ENCODE data around the gene CCDC80.

Gene CCDC80

DNA sequence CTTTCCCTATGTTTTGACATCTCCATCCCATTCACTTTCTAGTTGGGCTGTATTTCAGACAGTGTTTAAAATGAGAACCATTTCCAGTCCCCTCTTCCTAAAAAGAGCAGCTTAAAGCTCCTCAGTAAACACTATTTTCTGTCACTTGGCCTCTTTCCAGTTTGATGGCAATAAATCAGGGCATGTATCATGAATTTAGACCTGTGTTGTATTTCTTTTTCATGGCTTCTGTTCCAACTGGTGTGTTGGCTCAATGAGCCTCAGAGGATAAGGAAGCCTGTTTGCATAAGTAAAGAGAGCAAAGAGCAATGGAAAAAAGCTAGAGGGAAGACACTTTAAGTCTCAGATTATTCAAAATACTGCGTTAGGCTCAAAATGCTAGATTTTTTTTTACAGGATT is 7.2 kb downstream of the CCDC80 start:
- DNase-seq (ENCODE audit: low read depth in 2 of 3, low spot score in 1 of 3): no peak

DNA sequence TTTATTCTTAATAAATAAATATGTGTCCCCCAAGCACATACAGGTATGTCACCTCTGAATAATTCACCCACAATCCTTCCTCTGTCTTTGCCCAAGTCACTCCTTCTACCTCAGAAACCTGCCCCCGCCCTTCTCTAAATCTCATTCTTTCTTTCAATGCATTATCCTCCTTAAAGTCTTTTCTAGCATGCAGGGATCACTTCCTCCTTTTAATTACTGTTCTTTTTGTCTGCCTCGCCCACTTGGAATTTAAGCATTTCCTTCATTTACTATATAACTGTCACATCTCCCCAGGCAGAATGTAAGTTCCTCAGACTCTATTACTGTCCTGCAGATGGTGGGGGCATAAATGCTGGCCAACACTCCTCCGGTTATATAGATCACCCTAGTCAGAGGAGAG is 7.8 kb downstream of the CCDC80 start:
- DNase-seq (ENCODE audit: low read depth in 2 of 3, low spot score in 1 of 3): no peak

DNA sequence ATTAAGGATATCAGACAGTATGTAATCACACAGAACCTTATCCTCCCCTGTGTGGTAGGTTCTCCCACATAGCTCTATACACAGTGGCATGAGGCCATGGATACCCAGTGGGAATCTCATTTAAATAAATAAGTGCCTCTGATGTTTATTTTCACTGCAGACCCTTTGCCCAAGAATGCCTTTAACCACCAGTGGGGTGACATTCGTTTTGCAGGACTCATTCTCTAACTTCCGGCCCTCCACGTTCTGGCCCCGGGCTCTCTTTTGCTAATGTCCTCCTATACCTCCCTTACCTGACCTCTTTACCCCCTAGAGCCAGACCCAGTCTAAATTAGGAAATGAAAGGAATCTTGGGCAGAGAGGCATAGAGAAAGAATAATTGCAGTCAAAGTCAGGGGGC is 8.3 kb downstream of the CCDC80 start:
- no peak for DNase-seq (ENCODE audit: low read depth in 2 of 3, low spot score in 1 of 3)

DNA sequence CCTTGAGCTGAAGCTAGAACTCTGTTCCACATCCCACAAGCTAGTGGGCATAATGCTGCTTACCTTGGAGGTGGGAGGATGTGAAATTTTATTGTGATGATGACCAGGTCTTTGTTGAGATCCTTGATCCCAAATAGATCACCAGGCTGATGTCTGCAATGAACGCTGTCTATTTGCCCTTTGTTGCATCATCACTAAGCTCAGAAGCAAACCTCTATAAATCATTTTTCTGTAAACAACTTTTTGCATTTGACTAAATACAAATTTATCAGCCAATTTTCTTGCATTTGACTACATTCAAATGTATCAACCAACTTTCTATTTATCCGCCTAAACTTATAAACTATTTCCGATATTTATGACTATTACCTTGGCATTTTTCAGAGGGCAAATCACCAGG is 9.7 kb downstream of the CCDC80 start:
- DNase-seq (ENCODE audit: low read depth in 2 of 3, low spot score in 1 of 3): no peak

DNA sequence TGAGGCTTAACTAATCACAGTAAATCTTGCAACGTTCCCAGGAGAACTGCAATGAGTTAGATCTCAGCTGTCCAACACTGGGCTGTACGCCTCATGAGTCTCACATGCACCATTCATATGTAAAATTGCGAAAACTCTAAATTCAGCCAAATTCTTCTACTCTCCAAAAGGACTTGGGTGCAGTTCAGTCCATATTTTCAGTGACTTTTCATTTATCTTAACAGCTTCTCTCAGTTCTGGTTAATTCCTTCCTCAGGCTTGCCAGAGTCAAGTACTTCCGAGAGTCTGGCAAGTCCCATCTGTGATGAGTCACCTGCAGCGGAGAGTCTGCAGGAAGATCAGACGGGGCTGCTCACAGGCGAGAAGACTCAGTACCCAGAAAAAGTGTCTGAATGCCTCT is 11.5 kb downstream of the CCDC80 start:
- DNase-seq (ENCODE audit: low read depth in 2 of 3, low spot score in 1 of 3): peak in 1 of 3 donors; percentile 18

DNA sequence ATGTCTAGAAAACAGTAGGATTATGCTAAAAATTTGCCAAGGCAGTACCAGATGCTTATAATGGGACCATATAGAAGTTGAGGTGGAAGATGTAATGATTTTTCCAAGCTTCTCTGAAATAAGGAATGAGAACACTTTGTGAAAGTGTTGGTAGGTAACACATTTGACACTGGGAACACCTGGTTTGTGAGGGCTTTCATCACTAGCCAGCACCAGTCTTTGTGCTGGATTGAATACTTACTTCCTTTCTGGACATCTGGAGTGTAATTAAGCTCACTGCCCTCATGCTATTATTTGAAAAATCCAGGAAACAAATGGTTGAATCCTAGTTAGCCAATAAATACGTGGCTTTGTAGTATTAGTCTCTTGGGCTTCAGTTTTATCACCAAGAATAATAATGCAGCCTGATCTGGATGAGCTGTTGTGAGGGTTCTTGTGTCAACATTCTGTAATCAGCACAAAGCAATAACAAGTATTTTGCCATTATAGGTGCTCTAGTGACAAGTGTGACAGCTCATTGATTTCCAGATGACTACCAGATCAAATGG is 12.9 kb downstream of the CCDC80 start:
- no peak for DNase-seq (ENCODE audit: low read depth in 2 of 3, low spot score in 1 of 3)

DNA sequence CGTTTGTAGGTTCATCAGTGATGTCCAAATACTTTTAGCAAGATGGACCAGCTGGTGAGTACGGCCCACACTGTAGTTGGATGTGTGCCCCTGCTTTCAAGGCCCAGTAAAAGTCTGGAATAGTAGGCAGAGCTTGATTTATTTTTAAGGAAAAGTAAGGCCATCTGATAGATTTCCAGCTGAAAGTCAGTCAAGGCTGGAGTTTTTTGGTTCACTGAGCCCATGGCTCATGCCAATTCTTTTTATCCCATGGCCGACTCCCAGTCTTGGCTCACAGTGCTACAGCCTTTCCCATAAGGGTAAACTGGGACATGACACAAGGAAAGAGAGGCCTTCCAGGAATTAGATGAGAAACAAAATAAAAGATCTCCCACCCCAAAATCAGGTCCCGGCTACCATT is 13.5 kb downstream of the CCDC80 start:
- no peak for DNase-seq (ENCODE audit: low read depth in 2 of 3, low spot score in 1 of 3)

DNA sequence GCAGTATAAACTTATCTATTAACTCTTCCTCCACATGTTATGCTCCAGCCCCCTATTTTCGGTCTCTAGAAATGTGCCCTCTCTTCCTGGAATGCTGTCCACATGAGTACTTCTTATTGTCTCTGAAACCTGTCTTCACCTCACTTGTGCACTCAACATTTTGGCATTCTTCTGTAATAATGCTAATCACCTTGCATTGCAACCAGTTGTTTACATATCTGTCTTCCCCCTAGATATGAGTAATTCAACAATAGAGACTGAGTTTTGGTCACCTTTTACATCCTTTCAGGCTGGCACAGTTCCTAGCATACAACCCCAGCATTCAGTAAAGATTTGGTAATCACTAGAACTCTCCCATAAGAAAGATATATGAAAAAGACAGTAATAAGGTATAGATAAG is 17.2 kb downstream of the CCDC80 start:
- DNase-seq (ENCODE audit: low read depth in 2 of 3, low spot score in 1 of 3): no peak

DNA sequence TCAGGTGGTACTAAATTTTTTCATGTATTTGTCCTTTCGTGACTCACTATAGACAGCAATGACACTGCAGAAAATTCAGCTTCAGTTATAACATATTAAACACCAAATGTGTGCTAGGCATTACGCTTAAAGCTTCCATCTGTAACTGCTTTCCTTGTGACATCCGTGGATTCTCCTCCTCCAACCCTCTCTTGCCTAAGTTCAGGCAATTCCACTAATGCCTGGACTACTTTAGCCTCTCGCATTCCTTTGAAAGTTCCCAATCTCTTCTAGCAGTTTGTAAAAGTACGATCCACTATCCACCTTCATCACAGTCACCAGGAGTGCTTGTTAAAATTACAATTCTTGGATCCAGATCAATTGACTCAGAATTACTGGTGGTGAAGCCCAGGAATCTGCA is 17.7 kb downstream of the CCDC80 start:
- DNase-seq (ENCODE audit: low read depth in 2 of 3, low spot score in 1 of 3): no peak

DNA sequence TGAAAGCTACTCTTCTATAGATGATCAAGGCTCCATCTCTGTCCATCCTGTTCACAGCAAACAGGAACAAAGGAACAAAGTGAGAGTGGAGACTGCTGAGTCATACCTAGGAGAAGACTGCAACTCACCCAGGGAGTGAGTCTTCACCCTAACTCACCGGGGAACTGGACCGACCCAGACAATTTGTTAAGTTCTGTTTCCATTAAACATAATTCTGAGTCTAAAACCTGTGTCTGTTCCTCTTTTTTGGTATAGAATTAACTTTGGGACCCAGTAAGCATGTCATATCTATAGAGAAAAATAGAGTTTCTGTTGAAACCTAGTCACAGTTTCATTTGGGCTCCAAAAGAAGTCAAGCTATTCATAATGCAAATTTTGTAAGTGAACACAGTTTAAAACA is 21.6 kb downstream of the CCDC80 start:
- DNase-seq (ENCODE audit: low read depth in 2 of 3, low spot score in 1 of 3): no peak

DNA sequence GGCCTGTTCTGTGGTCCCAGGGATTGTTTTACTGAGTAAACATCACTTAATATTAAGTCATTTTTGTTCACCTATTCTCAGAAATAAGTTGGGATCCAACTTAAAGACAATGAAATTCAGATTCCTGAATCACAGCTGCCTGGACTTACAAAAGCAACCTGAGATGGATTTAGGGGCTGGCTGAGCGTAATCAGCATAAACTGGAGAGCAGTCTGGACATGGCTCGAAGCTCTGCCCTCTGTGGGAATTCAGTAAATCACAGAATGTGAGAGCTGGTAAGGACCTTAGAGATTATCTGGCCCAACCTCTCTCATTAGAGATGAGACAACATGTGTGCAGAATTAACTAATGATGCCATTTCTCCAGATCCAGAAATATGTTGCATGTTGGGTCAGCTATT is 23.7 kb downstream of the CCDC80 start:
- no peak for DNase-seq (ENCODE audit: low read depth in 2 of 3, low spot score in 1 of 3)

DNA sequence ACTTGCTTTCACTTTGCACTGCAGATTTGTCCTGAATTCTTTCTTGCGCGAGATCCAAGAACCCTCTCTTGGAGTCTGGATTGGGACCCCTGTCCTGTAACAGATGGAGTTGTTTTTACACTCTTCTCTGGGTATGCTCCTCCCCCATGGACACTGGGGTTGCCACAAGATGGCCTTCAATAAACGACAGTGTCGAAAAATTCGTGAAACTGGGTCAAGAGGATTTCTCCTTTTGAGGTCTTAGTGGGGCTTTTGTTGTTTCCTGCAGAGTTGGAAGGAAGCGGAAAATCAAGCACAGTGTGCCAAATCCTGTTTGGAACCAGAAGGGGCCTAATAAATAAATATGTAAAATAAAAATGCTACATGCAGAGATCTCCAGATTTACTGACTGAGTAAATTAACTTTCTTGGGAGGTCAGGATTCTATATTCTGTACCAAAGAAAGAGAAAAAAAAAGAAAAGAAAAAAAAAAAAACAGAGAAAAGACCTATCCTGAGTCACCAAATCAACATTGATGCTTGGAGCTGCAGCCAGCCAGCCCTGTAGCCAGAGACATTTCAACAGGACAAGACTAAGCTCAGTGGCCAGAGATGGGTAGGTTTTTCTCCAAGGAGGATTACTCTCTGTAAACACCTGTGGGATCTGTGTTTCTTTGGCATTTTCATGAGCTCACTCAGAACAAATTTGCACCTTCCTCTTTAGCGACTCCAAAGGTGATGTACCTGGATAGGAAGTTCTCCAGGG is 24.8 kb downstream of the CCDC80 start:
- no peak for DNase-seq (ENCODE audit: low read depth in 2 of 3, low spot score in 1 of 3)

DNA sequence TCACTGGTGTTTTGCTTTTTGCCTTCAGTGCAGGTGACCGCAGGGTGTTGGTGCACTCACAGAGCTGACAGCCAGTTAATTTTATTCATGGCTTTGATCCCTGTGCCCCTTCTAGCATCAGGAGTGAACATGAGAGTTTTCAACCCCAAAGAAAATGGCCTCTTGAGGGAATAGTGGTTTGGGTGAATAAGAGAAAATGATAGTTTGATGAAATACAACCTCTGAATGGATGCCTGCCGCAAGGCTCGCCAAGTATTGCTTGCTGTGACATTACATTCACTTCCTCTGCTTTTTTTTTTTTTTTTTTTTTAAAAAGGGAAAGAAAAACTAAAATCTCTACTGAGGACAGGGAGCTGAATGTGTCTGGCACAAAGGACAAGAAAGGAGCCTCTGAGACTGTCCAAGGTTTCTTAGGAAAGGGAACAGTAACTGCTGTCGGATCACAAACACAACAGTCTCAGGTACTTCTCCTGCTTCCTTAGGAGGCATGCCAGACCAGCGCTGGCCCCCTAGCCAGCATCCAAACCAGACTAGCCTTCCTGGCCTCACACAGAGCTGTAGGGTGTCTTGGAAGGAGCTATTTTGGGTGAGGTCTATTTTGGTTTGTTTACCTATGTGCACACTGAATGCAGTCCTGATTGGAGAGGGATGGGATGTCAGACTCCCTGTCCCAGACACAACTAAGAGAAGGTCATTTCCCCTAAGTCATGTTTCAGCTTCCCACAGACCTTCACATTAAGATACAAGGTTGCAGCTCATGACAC is 29.0 kb downstream of the CCDC80 start:
- DNase-seq (ENCODE audit: low read depth in 2 of 3, low spot score in 1 of 3): no peak

DNA sequence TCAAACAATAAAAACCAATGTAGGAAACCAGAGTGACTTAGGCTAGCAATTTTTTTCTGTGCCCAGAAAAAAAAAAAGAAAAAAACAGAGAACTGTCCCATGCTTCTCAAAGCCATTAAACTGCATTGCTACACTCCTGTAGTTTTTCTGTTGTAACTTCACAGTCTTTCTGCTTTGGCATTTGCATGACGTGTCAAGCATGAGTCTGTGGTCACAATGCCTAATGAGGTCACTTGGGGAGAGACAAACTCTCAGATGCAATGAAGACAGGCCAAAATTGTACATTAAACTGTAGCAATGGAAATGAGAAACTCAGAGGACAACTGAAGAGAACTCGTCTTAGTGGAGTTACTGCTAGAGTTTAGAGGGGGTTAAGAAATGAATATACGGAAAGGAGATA is 30.8 kb downstream of the CCDC80 start:
- DNase-seq (ENCODE audit: low read depth in 2 of 3, low spot score in 1 of 3): no peak

DNA sequence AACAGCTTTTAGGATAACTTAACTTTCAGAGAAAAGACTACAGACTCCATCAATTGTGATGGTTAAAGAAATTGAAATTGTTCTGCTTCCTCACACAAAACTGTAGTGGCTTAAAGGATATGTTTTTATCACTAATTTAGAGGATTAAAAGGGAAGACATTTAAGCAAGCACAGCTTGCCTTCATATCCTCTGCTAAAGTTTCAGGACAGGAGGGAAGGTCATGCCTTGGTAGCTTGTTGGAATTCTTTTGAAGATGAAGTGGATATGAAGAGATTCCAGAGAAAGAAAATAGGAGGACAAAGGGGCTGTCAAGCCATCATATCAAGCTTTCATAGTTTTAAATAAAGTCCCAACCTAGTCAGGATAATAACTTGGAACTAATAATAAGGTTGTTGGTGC is 33.1 kb downstream of the CCDC80 start:
- DNase-seq (ENCODE audit: low read depth in 2 of 3, low spot score in 1 of 3): no peak

DNA sequence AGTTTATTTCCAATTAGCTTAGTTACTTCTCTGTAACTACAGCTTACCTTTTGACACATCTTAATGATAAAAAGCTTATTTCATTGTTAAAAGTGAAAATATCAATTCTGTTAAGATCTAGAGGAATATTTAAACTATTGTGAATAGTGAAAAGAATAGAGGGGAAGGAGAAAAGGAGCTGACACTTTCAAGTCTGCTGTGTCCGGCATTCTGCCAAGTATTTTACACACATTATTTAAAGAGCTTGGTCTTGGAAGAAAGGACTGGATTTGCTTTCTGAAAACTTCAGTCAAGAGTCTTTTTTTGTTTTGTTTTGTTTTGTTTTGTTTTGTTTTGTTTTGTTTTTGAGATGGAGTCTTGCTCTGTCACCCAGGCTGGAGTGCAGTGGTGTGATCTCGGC is 34.8 kb downstream of the CCDC80 start:
- DNase-seq (ENCODE audit: low read depth in 2 of 3, low spot score in 1 of 3): no peak

DNA sequence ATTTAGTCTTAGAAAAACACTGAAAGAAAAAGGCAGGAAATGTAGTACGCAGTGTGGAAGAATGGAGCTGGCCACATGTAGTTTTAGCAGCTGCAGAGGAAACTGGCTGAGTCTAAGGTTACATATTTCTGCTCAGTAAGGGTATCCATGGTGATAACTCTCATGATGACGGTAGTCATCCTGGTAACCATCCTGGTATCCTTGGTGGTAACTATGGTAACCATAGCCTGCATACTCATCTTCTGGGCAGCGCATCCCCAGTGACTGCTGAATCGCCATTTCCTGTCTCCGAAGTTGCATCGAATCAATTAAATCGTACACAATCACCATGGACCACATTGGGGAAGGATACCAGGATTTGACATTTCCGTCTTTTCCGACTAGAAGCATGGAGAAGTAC is 35.7 kb downstream of the CCDC80 start:
- DNase-seq (ENCODE audit: low read depth in 2 of 3, low spot score in 1 of 3): no peak

DNA sequence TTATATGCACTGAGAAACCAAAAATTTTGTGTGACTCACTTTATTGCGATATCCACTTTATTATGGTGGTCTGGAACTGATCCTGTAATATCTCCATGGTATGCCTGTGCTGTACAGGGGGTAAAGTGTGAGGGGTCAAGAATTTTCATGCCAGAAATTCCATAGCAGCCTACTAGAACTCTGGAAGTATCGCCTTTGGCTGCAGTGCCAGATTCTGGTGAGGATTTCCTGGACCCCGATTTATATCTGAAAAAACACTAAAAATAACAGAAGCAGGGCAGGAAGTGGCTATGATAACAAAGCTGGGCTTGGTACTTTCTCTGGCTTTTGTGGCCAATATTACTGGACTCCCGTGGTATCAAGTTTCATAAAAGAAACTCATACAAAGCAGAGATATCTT is 36.4 kb downstream of the CCDC80 start:
- no peak for DNase-seq (ENCODE audit: low read depth in 2 of 3, low spot score in 1 of 3)

DNA sequence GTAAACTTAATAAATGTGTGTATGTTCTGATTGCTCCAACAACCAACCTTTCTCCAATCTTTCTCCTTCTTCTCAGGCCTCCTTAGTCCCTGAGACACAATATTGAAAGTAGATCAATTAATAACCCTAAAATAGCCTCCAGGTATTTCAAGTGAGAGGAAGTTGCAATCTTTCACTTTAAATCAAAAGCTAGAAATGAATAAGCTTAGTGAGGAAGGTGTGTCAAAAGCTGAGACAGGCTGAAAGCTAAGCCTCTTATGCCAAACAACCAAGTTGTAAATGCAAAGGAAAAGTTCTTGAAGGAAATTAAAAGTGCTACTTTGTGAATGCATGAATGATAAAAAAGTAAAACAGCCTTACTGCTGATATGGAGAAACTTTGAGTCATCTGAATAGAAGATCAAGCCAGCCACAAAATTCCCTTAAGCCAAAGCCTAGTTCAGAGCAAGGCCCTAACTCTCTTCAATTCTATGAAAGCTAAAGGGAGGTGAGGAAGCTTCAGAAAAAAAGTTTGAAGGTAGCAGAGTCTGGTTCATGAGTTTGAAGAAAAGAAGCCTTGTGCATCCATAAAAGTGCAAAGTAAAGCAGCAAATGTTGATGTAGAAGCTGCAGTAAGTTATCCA is 38.6 kb downstream of the CCDC80 start:
- no peak for DNase-seq (ENCODE audit: low read depth in 2 of 3, low spot score in 1 of 3)

DNA sequence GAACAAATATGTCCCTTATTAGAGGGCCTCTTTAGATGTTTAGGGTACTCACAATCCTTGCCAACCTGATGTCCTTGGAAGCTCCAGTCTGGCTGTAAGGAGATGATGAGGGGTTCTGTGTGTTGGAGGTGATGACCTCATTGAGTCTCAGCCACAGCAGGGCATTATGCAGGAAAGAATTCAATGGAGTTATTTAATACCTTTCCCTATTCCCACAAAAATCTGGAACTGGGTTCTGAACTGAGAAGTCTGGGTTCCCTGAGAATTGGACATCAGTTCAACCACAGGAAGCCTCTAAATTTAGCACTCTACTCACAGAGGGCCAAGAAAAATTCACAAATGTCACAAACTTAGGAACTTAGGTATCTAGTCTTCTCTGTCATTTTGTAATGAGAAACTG is 42.2 kb downstream of the CCDC80 start:
- DNase-seq (ENCODE audit: low read depth in 2 of 3, low spot score in 1 of 3): no peak

DNA sequence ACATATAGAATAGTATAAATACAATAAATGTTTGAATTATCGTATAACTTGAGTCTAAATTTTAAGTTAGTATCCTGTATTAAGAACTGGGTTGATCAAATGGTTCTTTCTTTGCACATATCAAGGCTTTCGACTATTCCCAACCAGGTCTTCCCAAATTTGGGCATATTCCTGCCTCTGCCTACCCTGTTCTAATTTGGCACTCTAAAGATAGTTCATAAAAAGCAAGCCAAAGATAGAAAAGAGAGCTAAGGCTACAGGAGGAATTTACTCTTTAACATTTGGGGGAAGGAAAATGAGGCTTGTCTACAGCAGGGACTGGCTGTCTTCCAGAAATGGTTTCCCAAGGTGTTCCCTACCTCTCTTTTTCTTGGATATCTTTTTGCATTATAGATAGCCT is 43.0 kb downstream of the CCDC80 start:
- DNase-seq (ENCODE audit: low read depth in 2 of 3, low spot score in 1 of 3): no peak

DNA sequence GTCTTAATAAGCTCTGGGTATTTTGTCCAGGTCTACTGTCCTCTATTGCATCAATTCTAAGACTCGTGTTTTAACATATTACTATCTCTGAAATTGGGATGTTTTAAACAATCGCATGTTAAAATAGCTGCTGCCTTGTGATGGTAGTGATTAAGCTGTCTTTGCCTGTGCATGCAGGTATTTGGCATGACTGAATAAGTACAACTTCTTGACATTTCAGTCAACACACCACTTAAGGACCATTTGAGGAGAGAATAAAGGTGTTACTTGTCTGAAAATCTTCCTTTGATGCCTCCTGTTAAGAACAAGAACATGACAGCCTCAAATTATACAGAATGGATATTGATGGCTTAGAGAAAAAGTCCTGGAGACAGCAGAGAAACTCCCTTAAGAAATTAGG is 46.1 kb downstream of the CCDC80 start:
- no peak for DNase-seq (ENCODE audit: low read depth in 2 of 3, low spot score in 1 of 3)

Measured in stimulated activated CD4-positive, alpha-beta T cell treated with anti-CD3 and anti-CD28 coated beads, Interleukin-12 subunit alpha, Interleukin-12 subunit beta, amount 100 ng/mL, for 48 hours (primary cell).